Retinal pigment epithelial cell (primary cell): ENCODE data around the gene EHMT1.
"Not testable (repeated sequence)": the region's sequence is repeated elsewhere in the genome, so short reads cannot be mapped to it uniquely, and the experiment has no call there.

Experiments
- DNase-seq: peaks from one replicate; pipeline ENCODE4 v3.0.0-alpha.2; 2010; ENCODE audit warnings: low read depth
- H3K4me3 ChIP-seq: 2 replicates; pipeline ENCODE4 v1.5.1; 2011; ENCODE audit warnings: mild to moderate bottlenecking, low read length, control low read depth, moderate library complexity
- TF ChIP-seq, protein P1 (sequence below): conservative IDR thresholded peaks from 2 replicates; pipeline ENCODE4 v1.5.1; 2011; ENCODE audit warnings: low read depth, low read length, control low read depth, inconsistent platforms

The EHMT1 gene

DNA sequence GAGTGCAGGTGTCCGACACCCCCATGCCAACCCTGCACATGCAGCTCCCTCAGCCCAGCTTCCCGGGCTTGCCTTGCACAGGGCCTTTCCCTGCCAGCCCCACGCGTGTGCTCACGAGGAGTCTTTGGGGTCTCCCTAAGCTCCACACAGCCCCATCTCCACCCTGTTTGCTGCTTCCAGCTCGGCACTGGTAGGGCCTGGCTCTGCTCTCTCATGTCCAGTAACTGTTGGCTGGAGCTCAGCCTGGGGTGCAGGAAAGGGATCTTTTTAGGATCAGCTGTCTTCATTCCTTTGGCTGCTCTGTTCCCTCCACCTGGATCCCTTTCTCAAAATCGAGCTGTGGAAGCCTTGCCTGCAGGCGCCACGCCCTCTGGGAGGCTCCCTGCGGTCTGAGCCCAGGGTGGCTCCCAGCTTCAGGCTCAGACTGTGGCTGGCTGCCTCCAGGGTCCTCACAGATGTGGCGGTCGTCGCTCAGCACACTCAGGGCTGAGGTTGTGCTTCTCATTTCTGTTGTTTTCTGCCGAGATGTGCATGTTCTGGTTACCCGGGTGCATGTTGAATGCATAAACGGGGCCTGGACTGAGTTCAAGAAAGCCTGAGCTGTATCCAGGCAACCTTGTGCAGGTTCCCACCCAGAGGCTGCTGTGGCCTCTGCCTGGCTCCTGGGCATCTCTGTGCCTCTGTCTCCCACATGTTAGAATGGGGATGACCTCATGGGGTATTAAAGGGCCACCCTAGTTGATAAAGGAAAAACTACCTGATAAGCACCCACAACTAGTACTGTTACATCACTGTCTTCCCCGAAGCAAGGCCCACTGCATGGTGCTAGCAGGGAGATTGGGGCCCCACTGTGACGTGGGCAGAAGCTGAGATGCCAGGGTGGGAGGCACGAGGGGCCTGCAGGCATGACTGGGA, 263.0 kb downstream of the EHMT1 start:
- DNase-seq: no peak
- H3K4me3 ChIP-seq: no peak overlapping the region
- TF ChIP-seq, protein P1, sequence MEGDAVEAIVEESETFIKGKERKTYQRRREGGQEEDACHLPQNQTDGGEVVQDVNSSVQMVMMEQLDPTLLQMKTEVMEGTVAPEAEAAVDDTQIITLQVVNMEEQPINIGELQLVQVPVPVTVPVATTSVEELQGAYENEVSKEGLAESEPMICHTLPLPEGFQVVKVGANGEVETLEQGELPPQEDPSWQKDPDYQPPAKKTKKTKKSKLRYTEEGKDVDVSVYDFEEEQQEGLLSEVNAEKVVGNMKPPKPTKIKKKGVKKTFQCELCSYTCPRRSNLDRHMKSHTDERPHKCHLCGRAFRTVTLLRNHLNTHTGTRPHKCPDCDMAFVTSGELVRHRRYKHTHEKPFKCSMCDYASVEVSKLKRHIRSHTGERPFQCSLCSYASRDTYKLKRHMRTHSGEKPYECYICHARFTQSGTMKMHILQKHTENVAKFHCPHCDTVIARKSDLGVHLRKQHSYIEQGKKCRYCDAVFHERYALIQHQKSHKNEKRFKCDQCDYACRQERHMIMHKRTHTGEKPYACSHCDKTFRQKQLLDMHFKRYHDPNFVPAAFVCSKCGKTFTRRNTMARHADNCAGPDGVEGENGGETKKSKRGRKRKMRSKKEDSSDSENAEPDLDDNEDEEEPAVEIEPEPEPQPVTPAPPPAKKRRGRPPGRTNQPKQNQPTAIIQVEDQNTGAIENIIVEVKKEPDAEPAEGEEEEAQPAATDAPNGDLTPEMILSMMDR: no peak

DNA sequence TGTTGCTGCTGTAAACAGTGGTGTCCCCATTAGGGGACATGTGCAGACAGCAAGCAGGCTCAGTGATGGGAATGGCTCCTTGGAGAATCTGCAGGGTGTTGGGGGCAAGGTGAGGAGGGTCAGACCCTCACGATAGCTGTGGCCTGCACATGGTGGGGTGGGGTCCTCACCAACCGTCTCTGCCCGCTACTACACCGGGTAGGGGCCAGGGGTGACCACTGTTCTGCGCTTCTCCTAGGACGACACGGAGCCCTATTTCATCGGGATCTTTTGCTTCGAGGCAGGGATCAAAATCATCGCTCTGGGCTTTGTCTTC, 263.7 kb downstream of the EHMT1 start:
- TF ChIP-seq, protein P1: no peak
- DNase-seq: no peak
- H3K4me3 ChIP-seq: no peak overlapping the region

DNA sequence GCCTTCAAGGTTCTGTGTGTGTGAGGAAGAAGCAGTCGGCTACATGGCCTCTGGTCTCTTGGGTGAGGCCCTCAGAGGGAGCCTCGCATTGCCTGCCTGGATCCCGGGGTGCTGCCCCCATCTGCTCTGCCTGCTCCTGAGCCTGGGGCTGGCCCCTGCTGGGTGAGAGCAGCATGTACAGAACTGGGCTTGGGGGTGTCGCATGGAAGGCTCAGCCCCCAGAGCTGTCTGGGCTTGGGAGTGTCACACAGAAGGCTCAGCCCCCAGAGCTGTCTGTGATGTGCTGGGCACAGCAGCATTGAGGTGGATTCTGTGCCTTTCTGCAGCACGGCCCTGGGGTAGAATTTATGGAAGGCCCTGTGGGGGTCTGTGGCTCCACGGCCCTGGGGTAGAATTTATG, 265.2 kb downstream of the EHMT1 start:
- H3K4me3 ChIP-seq, DNase-seq: not testable (repeated sequence)

DNA sequence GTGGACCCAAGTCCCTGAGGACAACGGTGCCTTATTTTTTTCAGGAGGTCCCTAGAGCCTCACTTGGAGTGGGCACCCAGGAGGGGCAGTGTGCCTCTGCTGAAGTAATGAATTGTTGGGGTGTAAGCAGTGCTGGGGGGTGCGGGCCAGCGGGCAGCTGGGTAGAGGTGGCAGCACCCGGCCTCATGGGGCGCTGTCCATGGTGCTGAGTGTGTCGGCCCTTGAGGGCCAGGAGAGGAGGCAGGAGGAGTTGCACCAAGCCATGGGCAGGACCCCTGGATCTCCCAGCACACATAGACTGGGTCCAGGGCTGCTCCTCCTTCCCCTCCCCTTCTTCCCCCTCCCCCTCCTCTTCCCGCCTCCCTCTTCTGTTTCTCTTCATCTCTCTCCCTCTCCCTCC, 265.7 kb downstream of the EHMT1 start:
- not testable (repeated sequence) for H3K4me3 ChIP-seq, DNase-seq

DNA sequence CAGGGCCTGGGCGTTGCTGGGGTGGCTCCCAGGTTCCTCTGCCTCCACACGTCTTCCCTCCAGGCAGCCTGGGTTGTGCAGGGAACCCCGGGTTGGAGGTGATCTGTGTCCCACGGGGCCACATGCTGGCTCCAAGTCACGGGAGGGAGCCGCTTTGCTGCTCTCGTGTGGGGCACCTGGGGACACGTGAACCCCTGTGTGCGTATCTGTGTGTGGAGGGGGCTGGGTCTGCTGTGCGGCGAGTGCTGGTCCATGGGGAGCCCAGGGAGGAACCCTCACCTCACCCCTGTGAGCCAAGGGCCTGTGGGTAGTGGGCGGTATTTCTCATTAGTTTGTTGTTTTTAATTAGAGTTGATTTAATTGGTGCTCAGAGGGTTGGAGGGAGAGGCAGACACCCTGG, 266.3 kb downstream of the EHMT1 start:
- not testable (repeated sequence) for DNase-seq, H3K4me3 ChIP-seq
